Endothelial cell of umbilical vein (primary cell): ENCODE data around the gene INTS7. TPM values are rescaled to one million over a fixed set of nuclear protein-coding genes. Genes with fewer than 3 reads are reported as not detected.

ENCODE experiments used
- BruUV-seq: library from RNA; stranded (reverse); fragments of 400-500 nt; replicated peaks from 2 replicates; lab custom pipeline; 2021; lab: Mats Ljungman, UMichigan
- CTCF ChIA-PET: fragments of 300-600, 350-600 bp; sonication (Branson Sonifier 250); formaldehyde crosslinking; loops from one replicate; lab custom pipeline; 2021; ENCODE audit warnings: antibody characterized with exemption, inconsistent platforms; lab: Charles Lee
- POLR2A ChIA-PET: fragments of 300-600, 350-600 bp; sonication (Branson Sonifier 250); formaldehyde crosslinking; loops from one replicate; lab custom pipeline; 2021; ENCODE audit warnings: antibody characterized with exemption, inconsistent platforms; lab: Charles Lee
- DNase-seq: peaks from one replicate; pipeline ENCODE4 v3.0.0-alpha.2; 2011; ENCODE audit warnings: low read depth, low spot score
- FAIRE-seq: peaks from 2 replicates; lab custom pipeline; 2011; peaks lifted over from hg19 to GRCh38; lab: Jason Lieb, UNC
- H2AFZ ChIP-seq: 2 replicates; pipeline ENCODE4 v1.6.0; 2012; ENCODE audit warnings: low read depth, low read length, control low read depth, inconsistent platforms
- H3K27ac ChIP-seq: 2 replicates; pipeline ENCODE4 v1.5.1; 2011; ENCODE audit warnings: low read depth, mild to moderate bottlenecking, control low read depth, low read length, moderate library complexity; ENCODE audit not compliant: insufficient read depth
- H3K27me3 ChIP-seq, 2 experiments: 2 replicates each; pipeline versions ENCODE4 v1.6.0 to v1.6.1; 2011; ENCODE audit warnings: low read length in 2 of 2, mixed read lengths in 1 of 2; ENCODE audit not compliant: control insufficient read depth in 2 of 2, insufficient read depth in 2 of 2
- H3K36me3 ChIP-seq, 2 experiments: 2 replicates in 1 of 2; 3 replicates in 1 of 2; pipeline ENCODE4 v1.5.1; 2011; ENCODE audit warnings: low read length in 2 of 2, mild to moderate bottlenecking in 1 of 2, moderate library complexity in 1 of 2; ENCODE audit not compliant: control insufficient read depth in 2 of 2, insufficient read depth in 2 of 2; ENCODE audit errors: extremely low read depth in 1 of 2
- H3K4me1 ChIP-seq: 3 replicates; pipeline ENCODE4 v1.5.1; 2011; ENCODE audit warnings: mild to moderate bottlenecking, low read length; ENCODE audit not compliant: control insufficient read depth, insufficient read depth; ENCODE audit errors: extremely low read depth
- H3K4me2 ChIP-seq: 2 replicates; pipeline ENCODE4 v1.6.1; 2011; ENCODE audit warnings: low read length, control low read depth, mixed read lengths; ENCODE audit not compliant: insufficient read depth
- H3K4me3 ChIP-seq, 3 experiments: fragments of 200-600 bp in 1 of 3; sonication (generic), shearing (Covaris generic) in 1 of 3; replicated peaks in 1 of 3; 2 replicates each; pipeline ENCODE4 v1.5.1; 2011 to 2016; ENCODE audit warnings: control low read depth in 3 of 3, low read length in 3 of 3, mild to moderate bottlenecking in 2 of 3, inconsistent platforms in 1 of 3, low read depth in 1 of 3, moderate library complexity in 1 of 3; ENCODE audit not compliant: insufficient read depth in 1 of 3
- H3K79me2 ChIP-seq: 2 replicates; pipeline ENCODE4 v1.6.0; 2012; ENCODE audit warnings: low read length, inconsistent platforms; ENCODE audit not compliant: control insufficient read depth, insufficient read depth
- H3K9ac ChIP-seq: replicated peaks from 2 replicates; pipeline ENCODE3; 2011; ENCODE audit warnings: low read length, control low read depth; ENCODE audit not compliant: insufficient read depth; ENCODE audit errors: extremely low read depth
- H3K9me1 ChIP-seq: replicated peaks from 3 replicates; pipeline ENCODE4 v1.6.0; 2011; ENCODE audit warnings: mild to moderate bottlenecking, low read length; ENCODE audit not compliant: control insufficient read depth, insufficient read depth; ENCODE audit errors: extremely low read depth
- H3K9me3 ChIP-seq: replicated peaks from 2 replicates; pipeline ENCODE4 v1.5.1; 2012; ENCODE audit warnings: low read length, inconsistent platforms; ENCODE audit not compliant: control insufficient read depth, insufficient read depth
- H4K20me1 ChIP-seq: replicated peaks from 2 replicates; pipeline ENCODE3; 2011; ENCODE audit warnings: mild to moderate bottlenecking, low read length; ENCODE audit not compliant: control insufficient read depth, insufficient read depth; ENCODE audit errors: extremely low read depth
- EZH2 ChIP-seq: IDR thresholded peaks from 2 replicates; pipeline ENCODE4 v1.6.1; 2012; ENCODE audit warnings: borderline replicate concordance, low read depth, mild to moderate bottlenecking, moderate library complexity, low read length, inconsistent platforms; ENCODE audit not compliant: severe bottlenecking
- FOS ChIP-seq: IDR thresholded peaks from 2 replicates; pipeline ENCODE4 v1.6.1; 2011; ENCODE audit warnings: mild to moderate bottlenecking, low read length, moderate library complexity, borderline replicate concordance; ENCODE audit not compliant: insufficient read depth
- GATA2 ChIP-seq: IDR thresholded peaks from 2 replicates; pipeline ENCODE4 v1.7.0; 2011; ENCODE audit warnings: low read depth, mild to moderate bottlenecking, moderate library complexity, mixed read lengths, low read length; ENCODE audit not compliant: insufficient read length, insufficient read depth
- JUN ChIP-seq: IDR thresholded peaks from 2 replicates; pipeline ENCODE4 v1.6.1; 2011; ENCODE audit warnings: borderline replicate concordance, low read depth; ENCODE audit not compliant: insufficient read length, insufficient read depth
- MYC ChIP-seq: IDR thresholded peaks from one replicate; pipeline ENCODE4 v1.6.1; 2011; ENCODE audit warnings: mild to moderate bottlenecking, low read depth, low read length
- POLR2A ChIP-seq: IDR thresholded peaks from 2 replicates; pipeline ENCODE4 v1.6.1; 2012; ENCODE audit warnings: low read depth, mild to moderate bottlenecking, control low read depth, low read length
- POLR2AphosphoS5 ChIP-seq: IDR thresholded peaks from 2 replicates; pipeline ENCODE4 v1.6.1; 2012; ENCODE audit warnings: low read depth, mild to moderate bottlenecking, control low read depth, low read length, moderate library complexity; ENCODE audit not compliant: insufficient read depth
- dilution Hi-C: fragments of 300-500 bp; cut with MboI; formaldehyde crosslinking; loops from one replicate; pipeline ENCODE4 v1.15.0; 2019; ENCODE audit warnings: low sequenced_read_pairs; ENCODE audit not compliant: extremely low pct_ligation_motif_present
- intact Hi-C: fragments of 100-400 bp; cut with micrococcal nuclease; formaldehyde crosslinking; loops from one replicate; pipeline ENCODE4 v1.10.0; 2022
- polyA plus RNA-seq, 4 experiments: library from polyadenylated mRNA; depleted of rRNA in 3 of 4; stranded (reverse) in 3 of 4; unstranded in 1 of 4; fragments of >200 nt; gene quantifications; 2 replicates each; pipeline versions ENCODE4 v1.2.1 to v1.2.3, GENCODE V29; 2011 to 2012; ENCODE audit warnings: missing spikeins in 1 of 4
- total RNA-seq: library from RNA; stranded (reverse); gene quantifications from 2 replicates; pipeline ENCODE4 v1.2.3, GENCODE V29; 2021
- TF ChIP-seq, protein P1 (sequence below), 2 donors: IDR thresholded peaks; 1 replicate in 1 of 2; 2 replicates in 1 of 2; pipeline ENCODE4 v1.5.1; 2011; ENCODE audit warnings: low read length in 2 of 2, mild to moderate bottlenecking in 2 of 2, moderate library complexity in 2 of 2, control low read depth in 1 of 2, inconsistent platforms in 1 of 2, low read depth in 1 of 2; ENCODE audit not compliant: insufficient read depth in 1 of 2; ENCODE audit errors: extremely low read depth in 1 of 2
- TF ChIP-seq, protein P2 (sequence below): IDR thresholded peaks from 2 replicates; pipeline ENCODE4 v1.6.1; 2011; ENCODE audit not compliant: insufficient read depth, insufficient read length

INTS7 gene
- total and polyA plus RNA-seq, 2 donors (not counting 3 experiments of a cell fraction or from before 2014, with no cell fraction given), result 9.1 to 18.1 TPM

DNA sequence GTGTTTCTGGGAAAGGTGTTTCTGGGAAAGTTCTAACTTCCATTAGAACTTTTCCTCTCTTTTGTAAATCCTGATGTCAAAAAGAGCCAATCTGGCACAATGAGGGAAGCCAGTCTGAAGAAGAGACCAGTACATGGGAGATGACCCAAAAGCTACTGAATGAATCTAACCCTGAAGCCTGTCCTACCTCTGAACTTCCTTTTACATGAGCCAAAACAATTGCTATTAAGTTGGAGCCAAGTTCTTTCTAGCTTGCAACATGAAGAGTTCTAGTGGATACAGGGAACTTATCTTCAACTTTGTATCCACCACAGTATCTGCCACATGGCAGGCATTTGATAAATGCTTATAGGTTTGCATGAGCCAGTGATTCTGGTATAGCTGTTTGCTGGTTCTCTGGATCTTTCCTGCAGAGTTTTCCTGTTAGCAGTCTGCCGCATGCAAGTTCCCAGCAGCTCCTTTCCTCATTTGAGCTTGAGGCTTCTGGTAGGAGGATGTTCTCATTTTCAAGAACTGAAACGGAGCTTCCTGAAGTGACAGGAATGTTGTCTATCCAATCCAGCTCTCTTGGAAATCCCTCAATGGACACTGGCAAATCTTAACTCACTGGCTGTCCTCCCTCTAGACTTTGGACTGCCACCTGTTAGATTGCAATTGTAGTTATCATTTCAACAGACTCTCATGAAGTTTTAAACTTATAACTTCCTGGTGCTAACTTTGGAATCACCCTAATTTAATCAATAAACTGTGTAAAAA, 131.7 kb downstream of the INTS7 start:
- ChIA-PET CTCF (interaction anchor here (1.0 to 1.9 kb wide), 3 partner anchors 10 to 38 kb away, joined by 3 to 5 read pairs (median 3); no protein-coding TSS in a partner anchor), POLR2A (no interaction called here)
- Histone ChIP-seq H3K27me3 (peaks cover 3 to 4% of the 10 kb centered on the region in 2 experiments), H3K36me3 (no peaks in the 10 kb centered on the region), H3K4me3 (no peak overlapping the region), H3K9me1 (no peaks in the 10 kb centered on the region), H4K20me1 (no peaks in the 10 kb centered on the region), H3K79me2 (no peaks in the 10 kb centered on the region), H3K9ac (no peak overlapping the region), H3K4me2 (no peak overlapping the region), H3K27ac (no peak overlapping the region), H3K9me3 (no peaks in the 10 kb centered on the region), H3K4me1 (no peaks in the 10 kb centered on the region), H2AFZ (no peak overlapping the region)
- no peak for TF ChIP-seq GATA2
- TF ChIP-seq EZH2, result no peak
- TF ChIP-seq POLR2AphosphoS5, result no peak
- TF ChIP-seq, protein P1, sequence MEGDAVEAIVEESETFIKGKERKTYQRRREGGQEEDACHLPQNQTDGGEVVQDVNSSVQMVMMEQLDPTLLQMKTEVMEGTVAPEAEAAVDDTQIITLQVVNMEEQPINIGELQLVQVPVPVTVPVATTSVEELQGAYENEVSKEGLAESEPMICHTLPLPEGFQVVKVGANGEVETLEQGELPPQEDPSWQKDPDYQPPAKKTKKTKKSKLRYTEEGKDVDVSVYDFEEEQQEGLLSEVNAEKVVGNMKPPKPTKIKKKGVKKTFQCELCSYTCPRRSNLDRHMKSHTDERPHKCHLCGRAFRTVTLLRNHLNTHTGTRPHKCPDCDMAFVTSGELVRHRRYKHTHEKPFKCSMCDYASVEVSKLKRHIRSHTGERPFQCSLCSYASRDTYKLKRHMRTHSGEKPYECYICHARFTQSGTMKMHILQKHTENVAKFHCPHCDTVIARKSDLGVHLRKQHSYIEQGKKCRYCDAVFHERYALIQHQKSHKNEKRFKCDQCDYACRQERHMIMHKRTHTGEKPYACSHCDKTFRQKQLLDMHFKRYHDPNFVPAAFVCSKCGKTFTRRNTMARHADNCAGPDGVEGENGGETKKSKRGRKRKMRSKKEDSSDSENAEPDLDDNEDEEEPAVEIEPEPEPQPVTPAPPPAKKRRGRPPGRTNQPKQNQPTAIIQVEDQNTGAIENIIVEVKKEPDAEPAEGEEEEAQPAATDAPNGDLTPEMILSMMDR (IDR thresholded peaks at IDR 0.05; ENCODE audit: extremely low read depth in 1 of 2, insufficient read depth in 1 of 2, low read depth in 1 of 2, low read length in 2 of 2), result no peak
- TF ChIP-seq POLR2A, result no peak
- no peak for TF ChIP-seq FOS
- no peak for TF ChIP-seq JUN
- TF ChIP-seq, protein P2, sequence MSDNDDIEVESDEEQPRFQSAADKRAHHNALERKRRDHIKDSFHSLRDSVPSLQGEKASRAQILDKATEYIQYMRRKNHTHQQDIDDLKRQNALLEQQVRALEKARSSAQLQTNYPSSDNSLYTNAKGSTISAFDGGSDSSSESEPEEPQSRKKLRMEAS, result no peak
- no peak for TF ChIP-seq MYC
- no peak for DNase-seq
- intact Hi-C loops, result no loop called here
- dilution Hi-C loops, result no loop called here
- BruUV-seq, result no TSS peak
- FAIRE-seq, result no peak
